Measurements from ENCODE around the gene DUS2. TPM values are rescaled to one million over a fixed set of nuclear protein-coding genes. Genes with fewer than 3 reads are reported as not detected.

DUS2 gene
- polyA plus RNA-seq, 1 donor (not counting 4 experiments of a cell fraction or from before 2014, with no cell fraction given): 22.9 TPM

DNA sequence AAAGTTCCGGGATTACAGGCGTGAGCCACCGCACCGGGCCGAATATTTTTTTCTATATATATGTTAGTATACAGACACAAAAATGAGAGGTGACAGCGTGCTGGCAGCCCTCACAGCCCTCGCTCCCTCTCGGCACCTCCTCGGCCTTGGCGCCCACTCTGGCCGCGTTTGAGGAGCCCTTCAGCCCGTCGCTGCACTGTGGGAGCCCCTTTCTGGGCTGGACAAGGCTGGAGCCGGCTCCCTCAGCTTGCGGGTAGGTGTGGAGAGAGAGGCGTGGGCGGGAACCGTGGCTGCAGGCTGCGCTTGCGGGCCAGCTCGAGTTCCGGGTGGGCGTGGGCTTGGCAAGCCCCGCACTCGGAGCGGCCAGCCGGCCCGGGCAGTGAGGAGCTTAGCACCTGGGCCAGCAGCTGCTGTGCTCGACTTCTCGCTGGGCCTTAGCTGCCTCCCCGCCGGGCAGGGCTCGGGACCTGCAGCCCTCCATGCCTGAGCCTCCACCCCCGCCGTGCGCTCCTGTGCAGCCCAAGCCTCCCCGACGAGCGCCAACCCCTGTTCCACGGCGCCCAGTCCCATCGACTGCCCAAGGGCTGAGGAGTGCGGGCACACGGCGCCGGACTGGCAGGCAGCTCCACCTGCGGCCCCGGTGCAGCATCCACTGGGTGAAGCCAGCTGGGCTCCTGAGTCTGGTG, 40.9 kb upstream of the DUS2 start:
- Histone ChIP-seq H2AFZ (ENCODE audit: control insufficient read depth, low read length) (no peak overlapping the region), H3K36me3 (ENCODE audit: control insufficient read depth in 2 of 2, extremely low read depth in 1 of 2, insufficient read depth in 2 of 2, low read length in 2 of 2) (no peaks in the 10 kb centered on the region), H3K9me1 (ENCODE audit: control insufficient read depth, extremely low read depth, insufficient read depth, low read length) (no peaks in the 10 kb centered on the region), H3K9ac (ENCODE audit: control insufficient read depth, extremely low read depth, insufficient read depth, low read length) (no peak overlapping the region), H3K4me1 (ENCODE audit: control insufficient read depth, extremely low read depth, insufficient read depth, low read length) (peaks cover 13% of the 10 kb centered on the region), H3K27me3 (ENCODE audit: control insufficient read depth, extremely low read depth, insufficient read depth, low read length) (peaks cover 14% of the 10 kb centered on the region), H3K9me3 (ENCODE audit: control insufficient read depth, low read depth, low read length) (no peaks in the 10 kb centered on the region), H3K4me3 (ENCODE audit: control insufficient read depth in 2 of 3, extremely low read depth in 1 of 3, insufficient read depth in 2 of 3, low read depth in 1 of 3, low read length in 3 of 3) (no peak overlapping the region), H4K20me1 (ENCODE audit: control insufficient read depth, extremely low read depth, insufficient read depth, low read length) (peaks cover 2% of the 10 kb centered on the region), H3K4me2 (ENCODE audit: control insufficient read depth, extremely low read depth, insufficient read depth, low read depth, low read length) (no peak overlapping the region), H3K27ac (ENCODE audit: control insufficient read depth, insufficient read depth, low read length) (no peak overlapping the region), H3K79me2 (ENCODE audit: control insufficient read depth, insufficient read depth, low read length) (no peaks in the 10 kb centered on the region)
- DNase-seq (ENCODE audit: low read depth, low spot score): no peak
- no peak for FAIRE-seq
- dilution Hi-C loops (cut with MboI; ENCODE audit: extremely low pct_ligation_motif_present, low sequenced_read_pairs): no loop called here
- no peak for TF ChIP-seq EZH2 (IDR thresholded peaks at IDR 0.05; ENCODE audit: low read length)
- TF ChIP-seq, protein P1, sequence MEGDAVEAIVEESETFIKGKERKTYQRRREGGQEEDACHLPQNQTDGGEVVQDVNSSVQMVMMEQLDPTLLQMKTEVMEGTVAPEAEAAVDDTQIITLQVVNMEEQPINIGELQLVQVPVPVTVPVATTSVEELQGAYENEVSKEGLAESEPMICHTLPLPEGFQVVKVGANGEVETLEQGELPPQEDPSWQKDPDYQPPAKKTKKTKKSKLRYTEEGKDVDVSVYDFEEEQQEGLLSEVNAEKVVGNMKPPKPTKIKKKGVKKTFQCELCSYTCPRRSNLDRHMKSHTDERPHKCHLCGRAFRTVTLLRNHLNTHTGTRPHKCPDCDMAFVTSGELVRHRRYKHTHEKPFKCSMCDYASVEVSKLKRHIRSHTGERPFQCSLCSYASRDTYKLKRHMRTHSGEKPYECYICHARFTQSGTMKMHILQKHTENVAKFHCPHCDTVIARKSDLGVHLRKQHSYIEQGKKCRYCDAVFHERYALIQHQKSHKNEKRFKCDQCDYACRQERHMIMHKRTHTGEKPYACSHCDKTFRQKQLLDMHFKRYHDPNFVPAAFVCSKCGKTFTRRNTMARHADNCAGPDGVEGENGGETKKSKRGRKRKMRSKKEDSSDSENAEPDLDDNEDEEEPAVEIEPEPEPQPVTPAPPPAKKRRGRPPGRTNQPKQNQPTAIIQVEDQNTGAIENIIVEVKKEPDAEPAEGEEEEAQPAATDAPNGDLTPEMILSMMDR (optimal IDR thresholded peaks at IDR 0.05 in 1 of 3, IDR thresholded peaks at IDR 0.05 in 1 of 3, conservative IDR thresholded peaks at IDR 0.05 in 1 of 3; ENCODE audit: extremely low read depth in 1 of 3, insufficient read depth in 2 of 3, low read length in 3 of 3): no peak

DNA sequence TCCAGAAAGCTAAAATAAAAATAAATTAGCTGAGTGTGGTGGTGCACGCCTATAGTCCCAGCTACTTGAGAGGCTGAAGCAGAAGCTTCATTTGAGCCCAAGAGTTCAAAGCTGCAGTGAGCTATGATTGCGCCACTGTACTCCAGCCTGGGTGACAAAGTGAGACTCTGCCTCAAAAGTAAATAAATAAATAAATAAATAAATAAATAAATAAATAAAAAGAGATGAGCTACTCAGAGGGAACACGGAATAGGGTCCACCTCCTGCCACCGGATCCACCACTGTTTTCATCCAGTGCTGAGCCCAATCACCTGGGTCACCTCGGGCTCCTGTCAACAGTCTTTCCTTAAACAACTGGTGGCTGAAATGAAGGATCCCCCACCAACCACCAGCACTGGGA, 36.1 kb upstream of the DUS2 start:
- TF ChIP-seq EZH2 (IDR thresholded peaks at IDR 0.05; ENCODE audit: low read length): no peak
- TF ChIP-seq, protein P1 (optimal IDR thresholded peaks at IDR 0.05 in 1 of 3, IDR thresholded peaks at IDR 0.05 in 1 of 3, conservative IDR thresholded peaks at IDR 0.05 in 1 of 3; ENCODE audit: extremely low read depth in 1 of 3, insufficient read depth in 2 of 3, low read length in 3 of 3): no peak
- H3K4me2 ChIP-seq (ENCODE audit: control insufficient read depth, extremely low read depth, insufficient read depth, low read depth, low read length): no peak overlapping the region
- FAIRE-seq (no peak), DNase-seq (ENCODE audit: low read depth, low spot score) (no peak)
- H3K9me3 ChIP-seq (ENCODE audit: control insufficient read depth, low read depth, low read length): no peaks in the 10 kb centered on the region
- no peaks in the 10 kb centered on the region for H4K20me1 ChIP-seq (ENCODE audit: control insufficient read depth, extremely low read depth, insufficient read depth, low read length)
- H3K79me2 ChIP-seq (ENCODE audit: control insufficient read depth, insufficient read depth, low read length): no peaks in the 10 kb centered on the region
- no peaks in the 10 kb centered on the region for H3K36me3 ChIP-seq (ENCODE audit: control insufficient read depth in 2 of 2, extremely low read depth in 1 of 2, insufficient read depth in 2 of 2, low read length in 2 of 2)
- H3K27ac ChIP-seq (ENCODE audit: control insufficient read depth, insufficient read depth, low read length): no peak overlapping the region
- H3K9ac ChIP-seq (ENCODE audit: control insufficient read depth, extremely low read depth, insufficient read depth, low read length): no peak overlapping the region
- H3K4me1 ChIP-seq (ENCODE audit: control insufficient read depth, extremely low read depth, insufficient read depth, low read length): peaks cover 24% of the 10 kb centered on the region
- dilution Hi-C loops (cut with MboI; ENCODE audit: extremely low pct_ligation_motif_present, low sequenced_read_pairs): no loop called here
- no peaks in the 10 kb centered on the region for H3K27me3 ChIP-seq (ENCODE audit: control insufficient read depth, extremely low read depth, insufficient read depth, low read length)
- H3K4me3 ChIP-seq (ENCODE audit: control insufficient read depth in 2 of 3, extremely low read depth in 1 of 3, insufficient read depth in 2 of 3, low read depth in 1 of 3, low read length in 3 of 3): no peak overlapping the region
- H3K9me1 ChIP-seq (ENCODE audit: control insufficient read depth, extremely low read depth, insufficient read depth, low read length): no peaks in the 10 kb centered on the region
- H2AFZ ChIP-seq (ENCODE audit: control insufficient read depth, low read length): no peak overlapping the region
